Hypothalamus (tissue), 51 donors: ENCODE data around the gene CEBPB.
"Not testable (repeated sequence)": the region's sequence is repeated elsewhere in the genome, so short reads cannot be mapped to it uniquely, and the experiment has no call there.

Source experiments
- DNase-seq, 51 donors: peaks; one replicate each; lab custom pipeline; 2025; lab: John Stamatoyannopoulos, UW

CEBPB gene

GRCh38 chr20:50207026-50207425 is 16.4 kb downstream of the CEBPB start:
- DNase-seq = no peak

GRCh38 chr20:50208085-50208491 is 17.5 kb downstream of the CEBPB start:
- no peak for DNase-seq

GRCh38 chr20:50208815-50209214 is 18.2 kb downstream of the CEBPB start:
- not testable (repeated sequence) for DNase-seq

DNA sequence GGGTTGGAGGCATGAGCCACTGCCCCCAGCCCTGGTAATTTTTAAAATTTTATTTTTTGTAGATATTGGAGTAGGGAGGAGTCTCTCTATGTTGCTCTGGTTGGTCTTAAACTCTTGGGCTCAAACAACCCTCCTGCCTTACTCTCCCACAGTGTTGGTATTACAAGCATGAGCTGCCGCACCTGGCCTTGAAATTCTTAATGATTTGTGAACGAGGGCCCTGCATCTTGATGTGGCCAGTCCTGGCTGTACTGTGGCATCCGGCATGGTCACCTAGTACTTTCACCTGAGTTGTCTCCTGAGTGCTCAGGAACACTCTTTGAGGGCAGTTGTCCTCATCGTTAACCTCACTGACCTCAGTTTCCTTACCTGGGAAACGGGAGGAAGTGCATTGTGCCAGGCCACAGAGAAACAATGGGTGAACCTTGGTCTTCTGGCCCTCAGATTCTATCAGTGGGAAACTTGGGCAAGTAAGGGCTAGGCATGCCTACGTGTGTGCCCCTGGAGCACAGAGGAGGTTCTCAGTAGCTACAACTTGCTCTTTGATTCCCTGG is 19.5 kb downstream of the CEBPB start:
- no peak for DNase-seq

DNA sequence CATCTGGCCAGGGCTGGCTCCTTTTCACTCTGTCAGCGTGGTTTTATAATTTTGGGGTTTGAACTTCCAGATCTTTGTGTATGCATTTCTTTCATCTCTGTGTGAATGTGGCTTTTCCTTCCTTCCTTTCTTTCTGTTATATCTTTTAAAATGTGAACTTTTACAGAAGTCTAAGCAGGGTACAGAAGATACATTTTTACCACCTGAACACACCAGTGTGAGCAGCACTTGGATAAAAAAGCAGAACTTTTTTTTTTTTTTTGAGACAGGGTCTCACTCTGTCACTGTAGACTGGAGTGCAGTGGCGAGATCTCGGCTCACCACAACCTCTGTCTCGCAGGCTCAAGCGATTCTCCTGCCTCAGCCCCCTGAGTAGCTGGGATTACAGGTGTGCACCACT is 20.5 kb downstream of the CEBPB start:
- no peak for DNase-seq

- no peak for DNase-seq
Observed at GRCh38 chr20:50213531-50214106, 23.0 kb downstream of the CEBPB start.

DNA sequence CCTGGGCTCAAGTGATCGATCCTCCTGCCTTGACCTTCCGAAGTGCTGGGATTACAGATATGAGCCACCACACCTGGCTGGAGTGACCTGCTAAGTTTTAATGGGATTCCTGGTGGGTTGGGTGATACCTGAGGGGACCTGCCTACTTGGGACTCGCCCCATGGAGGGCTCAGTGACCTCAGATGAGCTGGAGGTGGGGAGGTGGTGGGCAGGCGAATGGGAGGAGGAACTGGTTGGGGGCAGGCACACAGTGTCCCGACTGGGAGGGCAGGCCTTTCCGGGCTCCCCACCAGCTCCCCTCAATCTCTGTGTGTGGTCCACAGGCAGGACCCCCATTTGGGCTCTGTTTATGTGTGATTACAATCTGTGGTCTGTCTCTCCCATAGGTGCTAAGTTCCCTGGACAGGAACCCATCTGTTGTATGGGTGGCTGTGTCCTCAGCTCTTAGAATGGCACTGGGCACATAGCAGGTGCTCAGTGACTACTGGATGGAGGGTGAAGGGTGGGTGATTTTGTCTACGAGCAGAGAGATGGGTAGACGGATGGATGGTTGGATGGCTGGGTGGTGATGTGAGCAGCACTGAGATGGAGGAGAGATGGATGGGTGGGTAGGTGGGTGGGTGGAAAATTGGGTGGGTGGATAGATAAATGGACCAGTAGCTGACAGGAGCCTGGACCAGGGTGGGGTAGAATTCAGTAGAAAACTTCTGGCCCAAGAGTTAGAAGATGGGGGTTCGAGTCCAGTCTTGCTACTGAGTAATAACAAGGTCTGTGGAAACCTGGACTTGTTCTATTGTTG is 23.8 kb downstream of the CEBPB start:
- no peak for DNase-seq

DNA sequence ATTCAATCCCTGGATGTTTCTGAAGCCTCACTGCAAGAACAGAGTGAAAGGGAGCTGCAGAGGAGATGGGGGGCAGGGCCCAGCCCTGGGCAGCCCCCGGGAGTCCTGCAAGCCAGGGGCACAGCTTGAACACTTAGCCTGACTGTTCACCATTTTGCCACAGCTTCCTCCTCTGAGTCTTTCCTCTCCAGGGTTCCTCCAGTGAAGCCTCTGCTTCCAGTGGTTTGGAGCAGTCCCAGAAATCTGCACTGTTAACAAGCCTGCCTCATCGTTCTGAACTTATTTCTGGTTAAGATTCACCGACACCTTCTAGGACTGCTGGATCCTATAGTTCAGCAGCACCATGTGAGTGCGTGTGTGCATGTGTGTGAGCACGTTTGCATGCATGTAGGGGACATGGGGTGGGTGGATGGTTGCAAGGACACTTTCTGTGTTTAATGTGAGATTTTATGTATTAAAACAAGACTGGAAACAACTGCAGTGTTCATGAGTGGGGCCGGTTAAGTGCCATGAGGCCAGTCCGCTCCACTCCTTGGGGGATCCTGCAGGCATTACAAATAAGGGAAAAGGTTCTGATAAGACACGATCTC is 24.6 kb downstream of the CEBPB start:
- no peak for DNase-seq

GRCh38 chr20:50215926-50216325 is 25.3 kb downstream of the CEBPB start:
- DNase-seq = no peak

DNA sequence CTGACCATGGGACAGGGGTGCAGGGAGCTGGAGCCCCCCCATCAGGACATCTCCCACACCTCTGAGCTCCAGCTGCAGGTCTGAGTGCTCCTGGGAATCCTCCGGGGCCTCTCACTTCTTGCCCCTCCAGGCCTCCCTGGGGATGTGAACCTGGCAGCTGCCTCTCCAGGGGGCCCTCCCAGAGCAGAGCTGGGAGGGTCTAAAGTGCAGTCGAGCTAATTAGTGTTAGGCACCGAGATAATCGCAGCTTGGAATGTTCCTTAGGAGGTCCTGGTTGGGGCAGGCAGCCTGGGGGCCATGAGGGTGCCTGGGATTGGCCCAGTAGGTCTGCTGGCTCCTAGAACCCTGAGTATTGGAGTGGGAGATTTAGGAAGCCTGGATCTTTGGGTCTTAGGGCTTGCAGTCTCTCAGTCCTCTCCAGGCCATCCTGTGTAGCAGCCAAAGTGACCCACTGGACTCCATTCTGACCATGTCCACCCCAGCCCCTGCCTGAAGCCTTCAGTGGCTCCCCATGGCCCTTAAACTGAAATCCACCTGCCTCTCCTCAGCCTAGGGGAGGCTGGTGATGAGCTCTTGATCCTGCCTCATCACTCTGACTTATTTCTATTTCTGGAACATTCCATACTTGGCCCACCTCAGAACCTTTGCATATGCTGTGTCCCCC is 26.0 kb downstream of the CEBPB start:
- no peak for DNase-seq

DNA sequence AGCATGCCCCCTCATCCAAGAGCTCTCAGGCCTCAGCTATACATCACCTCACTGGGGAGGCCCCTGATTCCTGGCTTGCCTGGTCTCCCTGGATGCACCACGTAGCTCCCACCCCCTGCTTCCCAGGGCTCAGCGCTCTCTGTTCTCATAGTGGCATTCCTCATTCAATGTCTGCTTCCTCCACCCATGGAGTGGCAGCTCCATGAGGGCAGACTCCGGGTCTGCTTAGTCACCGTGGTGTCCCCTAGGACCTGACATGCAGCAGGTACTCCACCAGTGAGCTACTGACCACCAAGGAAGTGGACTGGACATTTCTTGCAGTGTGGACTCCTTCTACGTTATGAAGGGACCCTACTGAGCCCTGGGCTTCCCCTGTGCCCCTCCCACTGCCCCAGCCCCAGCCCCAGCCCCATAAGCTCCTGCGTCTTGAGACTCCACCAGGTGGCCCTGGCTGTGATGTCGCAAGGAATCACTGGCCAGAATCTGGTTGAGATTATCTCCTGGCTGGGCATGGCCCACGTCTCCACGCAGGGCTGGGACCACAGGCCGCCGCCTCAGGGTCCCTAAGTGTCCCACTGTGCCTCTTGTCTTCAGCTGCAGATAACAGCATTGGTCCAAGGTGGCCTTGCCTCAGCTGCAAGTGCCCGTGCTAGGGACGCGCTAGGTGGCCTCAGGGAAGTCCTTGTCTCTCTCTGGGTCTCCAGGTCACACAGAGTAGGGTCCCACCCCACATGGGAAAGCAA is 26.7 kb downstream of the CEBPB start:
- DNase-seq = no peak

DNA sequence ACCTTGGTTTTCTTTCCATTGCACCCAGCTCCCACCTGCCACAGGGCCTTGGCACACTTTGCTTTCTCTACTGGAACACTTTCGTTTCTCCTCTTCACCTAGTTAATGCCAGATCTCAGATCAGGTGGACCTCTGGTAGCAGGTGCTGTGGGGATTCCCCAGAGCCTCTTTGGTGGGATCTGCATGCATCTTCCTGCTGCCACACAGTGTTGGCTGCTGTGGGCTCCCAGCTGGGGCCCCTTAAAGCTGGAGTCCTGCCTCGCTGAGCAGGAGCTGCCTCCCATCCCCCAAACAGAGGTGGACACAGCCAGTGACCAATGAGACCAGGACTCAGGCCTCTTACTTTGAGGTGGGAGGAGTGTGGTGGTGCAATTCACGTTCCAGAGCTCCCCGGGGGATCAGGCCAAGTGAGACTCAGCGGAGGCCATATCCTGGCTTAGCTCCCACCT is 28.4 kb downstream of the CEBPB start:
- DNase-seq = no peak

DNA sequence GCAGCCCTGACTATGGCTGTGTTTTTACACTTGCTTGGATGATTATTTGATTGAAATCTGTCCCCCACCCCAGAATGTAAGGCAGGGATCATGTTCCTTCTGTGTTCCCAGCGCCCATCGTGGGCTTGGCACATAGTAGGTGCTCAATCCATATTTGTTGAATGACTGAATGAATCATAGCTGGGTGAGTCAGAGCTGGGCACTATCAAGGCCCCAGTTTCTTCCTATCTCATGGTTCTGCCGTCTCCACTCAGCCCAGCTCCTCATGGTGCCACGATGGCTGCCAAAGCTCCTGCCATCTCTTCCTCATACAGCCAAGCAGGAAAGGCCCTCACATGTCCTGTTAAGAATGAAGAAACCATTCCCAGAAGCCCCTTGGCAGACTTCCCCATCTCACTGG is 29.0 kb downstream of the CEBPB start:
- no peak for DNase-seq

GRCh38 chr20:50220093-50220893 is 29.7 kb downstream of the CEBPB start:
- DNase-seq = no peak

DNA sequence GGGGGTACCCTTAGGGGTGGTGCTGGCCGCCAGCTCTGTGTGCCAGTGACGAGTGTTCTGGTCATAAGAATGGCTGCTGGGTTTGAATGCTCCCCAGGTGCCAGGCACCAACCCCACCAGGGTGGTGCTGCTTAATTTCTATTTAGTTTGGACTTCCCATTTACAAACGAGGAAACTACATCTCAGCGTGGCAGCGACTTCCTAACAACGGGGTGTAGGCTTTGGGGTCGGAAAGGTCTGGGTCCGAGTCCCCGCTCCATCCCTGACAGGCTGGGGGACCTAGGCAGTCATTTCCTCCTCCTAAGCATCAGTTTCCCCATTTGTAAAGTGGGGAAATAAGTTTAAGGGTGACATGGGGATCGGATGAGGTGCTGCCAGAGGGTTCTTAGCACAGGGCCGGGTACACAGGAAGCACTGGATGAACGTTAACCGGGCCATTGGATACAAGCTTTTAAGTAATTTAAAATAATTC is 30.3 kb downstream of the CEBPB start:
- DNase-seq = no peak

GRCh38 chr20:50221501-50222308 is 31.1 kb downstream of the CEBPB start:
- DNase-seq = peak in 6 of 51 donors; percentile 6 to 31 (median 21)

GRCh38 chr20:50222309-50223038 is 31.8 kb downstream of the CEBPB start:
- DNase-seq = no peak
